SK-N-SH (cell line): ENCODE measurements around the gene MED15. TPM values are rescaled to one million over a fixed set of nuclear protein-coding genes. Genes with fewer than 3 reads are reported as not detected.
A peak's percentile ranks its signal among the peaks of the same experiment; 100 is the strongest.

Experiments
- CTCF ChIA-PET: fragments of 300-600, 350-600 bp; formaldehyde crosslinking; extraction: SDS; loops from one replicate; lab custom pipeline; 2021; lab: Yijun Ruan, JAX
- POLR2A ChIA-PET: fragments of 350-600 bp; sonication (Branson Sonifier 250); formaldehyde crosslinking; extraction: SDS; loops from one replicate; lab custom pipeline; 2020; ENCODE audit warnings: antibody characterized with exemption, inconsistent platforms; lab: Yijun Ruan, JAX
- DNase-seq: peaks from one replicate; pipeline ENCODE4 v3.0.0; 2012
- H2AFZ ChIP-seq: fragments of 200-600 bp; sonication (generic); 2 replicates; pipeline ENCODE4 v1.8.1; 2016; ENCODE audit warnings: antibody characterized with exemption, mild to moderate bottlenecking, low read depth
- H3F3A ChIP-seq: fragments of 200-600 bp; sonication (generic); replicated peaks from 2 replicates; pipeline ENCODE3; 2016; ENCODE audit warnings: antibody characterized with exemption, mild to moderate bottlenecking; ENCODE audit not compliant: insufficient read depth
- H3K27ac ChIP-seq, 2 experiments: fragments of 200-500 bp in 1 of 2; fragments of 200-600 bp in 1 of 2; sonication (Bioruptor generic) in 1 of 2; sonication (generic), shearing (Covaris generic) in 1 of 2; 2 replicates each; pipeline versions ENCODE4 v1.5.1 to v1.6.1; 2014 to 2016; ENCODE audit warnings: low read depth in 2 of 2, inconsistent platforms in 1 of 2, low read length in 1 of 2, mild to moderate bottlenecking in 1 of 2, mixed read lengths in 1 of 2
- H3K27me3 ChIP-seq: fragments of 200-600 bp; sonication (generic), shearing (Covaris generic); 2 replicates; pipeline ENCODE4 v1.6.1; 2016; ENCODE audit warnings: mixed run types; ENCODE audit not compliant: insufficient read depth
- H3K36me3 ChIP-seq, 2 experiments: fragments of 200-500 bp in 1 of 2; fragments of 200-600 bp in 1 of 2; sonication (Bioruptor generic) in 1 of 2; sonication (generic) in 1 of 2; replicated peaks in 1 of 2; 2 replicates each; pipeline versions ENCODE3 to v1.5.1; 2014 to 2016; ENCODE audit warnings: low read length in 1 of 2, mild to moderate bottlenecking in 1 of 2; ENCODE audit not compliant: insufficient read depth in 2 of 2, control insufficient read depth in 1 of 2
- H3K4me1 ChIP-seq, 2 experiments: fragments of 200-500 bp in 1 of 2; fragments of 200-600 bp in 1 of 2; sonication (Bioruptor generic) in 1 of 2; sonication (generic), shearing (Covaris generic) in 1 of 2; 2 replicates each; pipeline versions ENCODE4 v1.5.1 to v1.6.1; 2014 to 2016; ENCODE audit warnings: low read depth in 1 of 2, low read length in 1 of 2, mixed run types in 1 of 2; ENCODE audit not compliant: insufficient read depth in 2 of 2, control insufficient read depth in 1 of 2
- H3K4me2 ChIP-seq: fragments of 200-600 bp; sonication (generic), shearing (Covaris generic); 2 replicates; pipeline ENCODE4 v1.6.1; 2017; ENCODE audit warnings: mixed run types
- H3K4me3 ChIP-seq, 2 experiments: fragments of 200-500 bp in 1 of 2; fragments of 200-600 bp in 1 of 2; sonication (Bioruptor generic) in 1 of 2; sonication (generic), shearing (Covaris generic) in 1 of 2; 2 replicates each; pipeline versions ENCODE4 v1.5.1 to v1.8.1; 2014 to 2016; ENCODE audit warnings: low read depth in 2 of 2, inconsistent platforms in 1 of 2, low read length in 1 of 2, mild to moderate bottlenecking in 1 of 2, mixed read lengths in 1 of 2, moderate library complexity in 1 of 2
- H3K79me2 ChIP-seq: fragments of 200-600 bp; sonication (generic); 2 replicates; pipeline ENCODE4 v1.8.1; 2017; ENCODE audit warnings: mild to moderate bottlenecking; ENCODE audit not compliant: insufficient read depth
- H3K9ac ChIP-seq: fragments of 200-600 bp; sonication (generic); 2 replicates; pipeline ENCODE4 v1.6.1; 2017; ENCODE audit warnings: mixed run types
- H3K9me2 ChIP-seq: fragments of 200-600 bp; sonication (generic); 2 replicates; pipeline ENCODE4 v1.6.1; 2017; ENCODE audit warnings: mixed run types
- H3K9me3 ChIP-seq: fragments of 200-600 bp; sonication (generic); 2 replicates; pipeline ENCODE4 v1.6.1; 2017; ENCODE audit warnings: mixed run types, mild to moderate bottlenecking, moderate library complexity
- H4K20me1 ChIP-seq: fragments of 200-600 bp; sonication (generic); 2 replicates; pipeline ENCODE4 v1.6.1; 2017; ENCODE audit warnings: mild to moderate bottlenecking, mixed run types; ENCODE audit not compliant: insufficient read depth
- CTCF ChIP-seq: fragments of 200-600 bp; sonication (generic); IDR thresholded peaks from 2 replicates; pipeline ENCODE4 v1.6.1; 2017; ENCODE audit warnings: antibody characterized with exemption, mild to moderate bottlenecking, moderate library complexity
- ELF1 ChIP-seq: IDR thresholded peaks from 2 replicates; pipeline ENCODE4 v1.4.0; 2012
- FOSL2 ChIP-seq: IDR thresholded peaks from 2 replicates; pipeline ENCODE4 v1.4.0; 2012; ENCODE audit warnings: low read depth, mild to moderate bottlenecking, moderate library complexity, borderline replicate concordance
- FOXJ3 ChIP-seq: sonication (generic); formaldehyde crosslinking; IDR thresholded peaks from 2 replicates; pipeline ENCODE4 v1.5.1; 2020; ENCODE audit warnings: mild to moderate bottlenecking, missing genetic modification reagents
- FOXM1 ChIP-seq: IDR thresholded peaks from 2 replicates; pipeline ENCODE4 v1.4.0; 2012; ENCODE audit warnings: low read depth, mild to moderate bottlenecking
- GABPA ChIP-seq: IDR thresholded peaks from 2 replicates; pipeline ENCODE4 v1.4.0; 2012; ENCODE audit warnings: low read depth, mild to moderate bottlenecking
- GATA2 ChIP-seq: sonication (generic); formaldehyde crosslinking; IDR thresholded peaks from 2 replicates; pipeline ENCODE4 v1.5.0; 2020; ENCODE audit warnings: mild to moderate bottlenecking, missing genetic modification reagents
- JUND ChIP-seq: IDR thresholded peaks from 2 replicates; pipeline ENCODE4 v1.4.0; 2012
- MAX ChIP-seq: IDR thresholded peaks from 2 replicates; pipeline ENCODE4 v1.4.0; 2012; ENCODE audit warnings: low read depth
- MEF2A ChIP-seq: IDR thresholded peaks from 2 replicates; pipeline ENCODE4 v1.4.0; 2012; ENCODE audit warnings: low read depth, borderline replicate concordance
- MXI1 ChIP-seq: IDR thresholded peaks from 2 replicates; pipeline ENCODE4 v1.6.1; 2012; ENCODE audit warnings: mild to moderate bottlenecking, low read depth, low read length, improper control_type of control experiment
- NFIC ChIP-seq: IDR thresholded peaks from 2 replicates; pipeline ENCODE4 v1.4.0; 2012; ENCODE audit warnings: borderline replicate concordance
- NRF1 ChIP-seq: IDR thresholded peaks from 2 replicates; pipeline ENCODE4 v1.6.1; 2012; ENCODE audit warnings: low read depth, mild to moderate bottlenecking, low read length
- POLR2AphosphoS5 ChIP-seq: IDR thresholded peaks from 2 replicates; pipeline ENCODE4 v1.6.1; 2012; ENCODE audit warnings: low read depth, low read length
- RCOR1 ChIP-seq: fragments of 150-350 bp; IDR thresholded peaks from 2 replicates; pipeline ENCODE4 v1.6.1; 2017; ENCODE audit warnings: antibody characterized with exemption, low read length
- RXRA ChIP-seq: IDR thresholded peaks from 2 replicates; pipeline ENCODE4 v1.4.0; 2012; ENCODE audit warnings: low read depth, mild to moderate bottlenecking, borderline replicate concordance
- SMC3 ChIP-seq: IDR thresholded peaks from 2 replicates; pipeline ENCODE4 v1.6.1; 2012; ENCODE audit warnings: low read depth, low read length, improper control_type of control experiment
- TEAD4 ChIP-seq: IDR thresholded peaks from 2 replicates; pipeline ENCODE4 v1.4.0; 2012; ENCODE audit warnings: mild to moderate bottlenecking, borderline replicate concordance; ENCODE audit not compliant: insufficient read depth
- YY1 ChIP-seq: IDR thresholded peaks from 2 replicates; pipeline ENCODE4 v1.4.0; 2012; ENCODE audit warnings: low read depth, mild to moderate bottlenecking
- ZBTB33 ChIP-seq: IDR thresholded peaks from 2 replicates; pipeline ENCODE4 v1.4.0; 2012; ENCODE audit warnings: low read depth, borderline replicate concordance
- WGBS: methylation state at CpG from one replicate; pipeline ENCODE4 v1.1.6; 2017; ENCODE audit warnings: low lambda C conversion rate; 5-methylcytosine and 5-hydroxymethylcytosine counted together
- polyA plus RNA-seq, 3 experiments: library from polyadenylated mRNA; depleted of rRNA; stranded (reverse); fragments of >200 nt; gene quantifications; 2 replicates each; pipeline ENCODE4 v1.2.3, GENCODE V29; 2012
- TF ChIP-seq, protein P1 (sequence below): IDR thresholded peaks from 2 replicates; pipeline ENCODE4 v1.4.0; 2012; ENCODE audit warnings: low read depth, borderline replicate concordance

MED15 gene
- polyA plus RNA-seq, 1 of the 3 experiments (the other 2 are of a cell fraction) = 45.1 TPM

- ChIA-PET POLR2A (interaction anchor here (0.6 kb wide), 1 partner anchor 14 kb away, joined by 4 read pairs; no protein-coding TSS in a partner anchor), CTCF (interaction anchor here (0.7 to 4.3 kb wide), 3 partner anchors 23 to 113 kb away, joined by 3 to 30 read pairs (median 6); partner anchors contain the start of gene MED15)
- Histone ChIP-seq H3K79me2 (peaks cover 79% of the 10 kb centered on the region), H3K4me1 (peaks cover 41 to 64% of the 10 kb centered on the region in 2 experiments), H3K9me3 (no peaks in the 10 kb centered on the region), H3F3A (peaks cover 62% of the 10 kb centered on the region), H2AFZ (no peak overlapping the region), H3K27ac (peak overlapping the region; percentile 95 to 96), H3K4me2 (peak overlapping the region; percentile 71), H3K36me3 (peaks cover 9 to 20% of the 10 kb centered on the region in 2 experiments), H3K27me3 (no peaks in the 10 kb centered on the region), H3K4me3 (no peak overlapping the region), H3K9me2 (no peaks in the 10 kb centered on the region), H4K20me1 (peaks cover 26% of the 10 kb centered on the region), H3K9ac (peak overlapping the region; percentile 75)
- DNase-seq = no peak
- WGBS = no CpG with 5 or more reads among the region's 1 CpG
- TF ChIP-seq SMC3 (no peak), MEF2A (no peak), NRF1 (no peak), YY1 (no peak)
Observed at GRCh38 chr22:20531154-20531403, 23.7 kb downstream of the MED15 start.

GRCh38 chr22:20531404-20532201, 24.2 kb downstream of the MED15 start:
- Histone ChIP-seq H2AFZ (no peak overlapping the region), H3K4me3 (no peak overlapping the region), H3K27ac (peak overlapping the region; percentile 95 to 96), H3K4me1 (peaks cover 36 to 68% of the 10 kb centered on the region in 2 experiments), H4K20me1 (peaks cover 23% of the 10 kb centered on the region), H3K9me2 (no peaks in the 10 kb centered on the region), H3K36me3 (peaks cover 9 to 20% of the 10 kb centered on the region in 2 experiments), H3K4me2 (peak overlapping the region; percentile 71), H3K27me3 (no peaks in the 10 kb centered on the region), H3F3A (peaks cover 57% of the 10 kb centered on the region), H3K9me3 (no peaks in the 10 kb centered on the region), H3K79me2 (peaks cover 79% of the 10 kb centered on the region), H3K9ac (peak overlapping the region; percentile 75)
- WGBS = 14% methylated on average over 9 of the region's 15 CpGs
- ChIA-PET CTCF (interaction anchor here (0.7 to 4.3 kb wide), 5 partner anchors 22 to 113 kb away, joined by 3 to 30 read pairs (median 6); partner anchors contain the start of gene MED15), POLR2A (interaction anchor here (0.6 kb wide), 1 partner anchor 10 kb away, joined by 3 read pairs; no protein-coding TSS in a partner anchor)
- peak; percentile 78 for DNase-seq
- TF ChIP-seq MXI1 (peak; percentile 85), ELF1 (no peak; the same call in 1 of the 2 replicates), RCOR1 (peak; percentile 23; the same call in 1 of the 2 replicates), NFIC (peak; percentile 75), JUND (no peak; the same call in 1 of the 2 replicates), NRF1 (0 out of 2 replicates have a peak, but pooled peaks have one; percentile 39), RXRA (no peak), ZBTB33 (no peak), FOSL2 (peak; percentile 31; the same call in 1 of the 2 replicates), MEF2A (no peak), GATA2 (CRISPR knock-in tag) (no peak), TEAD4 (0 out of 2 replicates have a peak, but pooled peaks have one; percentile 36), GABPA (no peak), MAX (peak; percentile 95), POLR2AphosphoS5 (no peak; the same call in 1 of the 2 replicates), CTCF (no peak), YY1 (peak; percentile 56; the same call in 1 of the 2 replicates), FOXM1 (no peak), FOXJ3 (CRISPR knock-in tag) (no peak)
- TF ChIP-seq, protein P1, sequence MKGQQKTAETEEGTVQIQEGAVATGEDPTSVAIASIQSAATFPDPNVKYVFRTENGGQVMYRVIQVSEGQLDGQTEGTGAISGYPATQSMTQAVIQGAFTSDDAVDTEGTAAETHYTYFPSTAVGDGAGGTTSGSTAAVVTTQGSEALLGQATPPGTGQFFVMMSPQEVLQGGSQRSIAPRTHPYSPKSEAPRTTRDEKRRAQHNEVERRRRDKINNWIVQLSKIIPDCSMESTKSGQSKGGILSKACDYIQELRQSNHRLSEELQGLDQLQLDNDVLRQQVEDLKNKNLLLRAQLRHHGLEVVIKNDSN = peak; percentile 83; the same call in 1 of the 2 replicates
